Stimulated activated CD8-positive, alpha-beta memory T cell treated with anti-CD3 and anti-CD28 coated beads, Interleukin-15, amount 100 ng/mL, for 1 hour (primary cell): ENCODE results near the gene PRH2.

Experiments used
- DNase-seq: peaks from one replicate; pipeline ENCODE4 v3.0.0-alpha.2; 2020; ENCODE audit warnings: low read depth

PRH2 gene

DNA sequence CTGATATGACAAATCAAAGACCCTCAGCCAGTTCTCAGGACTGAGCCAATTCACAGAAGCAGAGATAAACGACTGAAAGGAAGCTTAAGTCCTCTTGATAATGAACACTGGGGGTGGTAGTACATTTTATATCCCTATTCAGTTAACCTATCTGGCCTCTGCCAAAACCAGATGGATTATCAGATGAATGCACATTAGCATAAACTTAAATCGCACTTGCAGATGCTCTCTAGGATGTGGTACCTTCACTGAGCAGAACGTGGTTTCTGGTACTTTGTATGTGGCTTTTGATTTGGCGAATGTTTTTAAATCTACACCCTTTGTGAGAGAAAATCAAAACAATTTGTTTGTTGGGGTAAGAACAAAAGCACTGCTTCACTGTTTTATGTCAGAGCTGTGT is 31.2 kb downstream of the PRH2 start:
- no peak for DNase-seq

DNA sequence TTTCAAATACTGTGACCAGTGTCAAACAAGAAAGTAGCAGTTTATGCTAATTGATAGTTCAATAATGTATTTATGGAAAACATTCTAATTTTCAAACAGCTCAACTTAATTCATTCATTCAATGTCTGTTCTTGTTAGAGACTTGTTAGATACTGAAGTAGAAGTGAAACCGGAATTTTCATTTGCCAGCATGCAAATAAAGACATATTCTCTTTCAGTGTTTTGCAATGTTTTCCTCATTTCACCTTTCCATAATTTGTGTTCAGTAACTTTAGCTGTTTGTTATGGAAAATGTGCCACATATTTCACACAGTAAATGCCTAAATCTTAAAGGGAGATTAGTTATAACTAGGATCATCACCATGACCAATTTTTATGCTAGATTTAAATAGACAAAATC is 36.4 kb downstream of the PRH2 start:
- no peak for DNase-seq

DNA sequence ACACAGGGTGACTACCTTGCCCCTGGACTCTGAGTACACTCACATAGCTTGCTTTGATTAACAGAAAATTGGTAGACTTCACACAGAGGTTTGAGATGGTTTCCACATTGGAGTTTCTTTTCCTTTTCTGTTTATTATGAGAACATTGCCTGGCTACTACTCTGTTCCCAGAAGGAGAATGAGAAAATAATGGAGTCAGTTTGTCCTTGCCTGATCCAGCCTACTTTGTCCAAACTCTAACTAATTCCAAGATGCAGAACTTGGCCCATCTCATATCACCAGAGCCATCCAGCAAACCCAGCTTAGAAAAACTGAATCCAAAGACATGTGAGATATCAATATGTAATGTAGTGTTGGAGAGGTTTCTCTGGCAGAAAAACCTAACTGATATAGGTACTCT is 37.3 kb downstream of the PRH2 start:
- DNase-seq, result no peak

DNA sequence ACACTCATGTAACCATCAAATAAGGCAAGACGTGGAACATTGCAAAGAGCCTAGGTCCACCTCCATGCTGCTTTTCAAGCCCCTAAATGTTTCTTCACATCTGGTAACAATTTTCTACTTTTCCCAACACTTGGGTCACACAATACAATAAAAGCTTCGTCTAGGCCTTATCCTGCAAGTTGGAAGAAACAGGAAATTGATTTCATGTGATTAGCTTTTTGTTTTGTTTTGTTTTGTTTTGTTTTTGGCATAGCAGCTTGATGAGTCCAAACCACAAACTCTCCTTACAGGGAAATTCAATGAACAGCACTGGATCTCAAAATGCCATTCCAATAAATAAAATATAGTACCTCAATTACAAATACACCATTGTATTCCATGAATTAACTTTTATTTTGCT is 38.4 kb downstream of the PRH2 start:
- no peak for DNase-seq

DNA sequence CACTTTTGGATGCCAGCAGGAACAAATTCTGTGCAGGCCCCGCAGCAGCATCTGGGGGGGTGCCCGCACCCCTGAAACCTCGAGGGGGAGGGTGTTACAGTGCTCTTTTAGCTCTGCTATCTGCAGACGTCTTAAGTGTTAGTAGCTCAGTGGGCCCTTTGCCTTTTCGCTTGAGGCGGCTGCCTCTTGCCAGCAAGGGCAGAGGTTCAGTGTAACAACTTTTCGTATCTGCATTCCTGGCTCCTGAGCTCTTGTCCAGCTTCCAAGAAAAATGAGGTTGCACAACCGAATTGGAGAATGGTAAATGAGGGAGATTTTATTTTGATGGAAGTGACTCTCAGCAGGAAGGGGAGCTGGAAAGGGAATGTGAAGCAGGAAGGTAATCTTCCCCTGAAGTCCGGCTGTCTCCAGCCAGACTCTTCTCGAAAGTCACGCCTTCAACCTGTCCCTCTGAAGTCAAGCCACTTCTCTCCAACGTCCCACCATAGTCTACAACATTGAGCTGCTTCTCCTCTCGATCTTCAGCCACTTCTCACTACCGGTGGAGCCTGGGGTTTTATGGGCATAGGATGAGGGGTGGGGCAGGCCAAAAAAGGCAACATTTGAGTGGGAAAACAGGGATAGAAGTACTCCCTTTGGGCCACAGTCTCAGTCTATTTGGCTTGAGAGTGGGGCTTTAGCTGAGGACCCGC is 39.9 kb downstream of the PRH2 start:
- no peak for DNase-seq

DNA sequence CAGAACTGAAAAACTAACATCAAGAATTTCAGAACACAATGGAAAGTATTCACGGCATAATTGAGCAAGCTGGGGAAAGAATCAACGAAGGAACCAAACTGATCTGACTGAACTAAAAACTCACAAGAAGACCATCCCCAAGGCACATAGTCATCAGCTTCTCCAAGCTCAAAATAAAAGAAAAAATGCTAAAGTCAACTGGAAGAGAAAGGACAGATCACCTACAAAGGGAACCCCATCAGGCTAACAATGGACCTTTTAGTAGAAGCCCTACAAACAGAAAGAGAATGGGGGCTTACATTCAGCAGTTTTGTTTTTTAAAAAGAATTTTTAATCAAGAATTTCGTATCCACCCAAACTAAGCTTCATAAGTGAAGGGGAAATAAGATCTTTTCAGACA is 45.9 kb downstream of the PRH2 start:
- no peak for DNase-seq

DNA sequence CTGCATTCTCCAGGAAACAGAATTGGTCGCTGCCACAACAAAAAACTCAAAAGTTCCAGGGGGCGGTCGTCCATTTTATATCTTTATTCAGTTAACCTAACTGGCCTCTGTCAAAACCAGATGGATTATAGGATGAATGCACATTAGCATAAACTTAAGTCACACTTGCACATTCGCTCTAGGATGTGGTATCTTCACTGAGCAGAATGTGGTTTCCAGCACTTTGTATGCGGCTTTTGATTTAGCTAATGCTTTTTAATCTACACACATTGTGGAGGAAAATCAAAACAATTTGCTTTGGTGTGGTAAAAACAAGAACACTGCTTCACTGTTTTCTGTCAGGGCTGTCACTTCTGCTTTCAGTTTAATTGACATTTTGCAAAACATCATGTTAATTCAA is 53.2 kb downstream of the PRH2 start:
- no peak for DNase-seq
